IMR-90 (cell line): ENCODE data around the gene CEBPE.

Experiments
- CTCF ChIP-seq: conservative IDR thresholded peaks from 2 replicates; pipeline ENCODE4 v1.5.1; 2012; ENCODE audit warnings: mild to moderate bottlenecking, low read depth, low read length, improper control_type of control experiment
- ELK1 ChIP-seq: fragments of 150-350 bp; IDR thresholded peaks from 2 replicates; pipeline ENCODE4 v1.6.1; 2016; ENCODE audit warnings: low read depth, mild to moderate bottlenecking, low read length, moderate library complexity, borderline replicate concordance
- MAFK ChIP-seq: IDR thresholded peaks from 2 replicates; pipeline ENCODE4 v1.6.1; 2012; ENCODE audit warnings: low read depth, low read length, improper control_type of control experiment
- MAZ ChIP-seq: IDR thresholded peaks from 2 replicates; pipeline ENCODE4 v1.6.1; 2012; ENCODE audit warnings: low read depth, mild to moderate bottlenecking, low read length, improper control_type of control experiment, moderate library complexity, borderline replicate concordance
- POLR2A ChIP-seq: IDR thresholded peaks from 2 replicates; pipeline ENCODE4 v1.6.1; 2012; ENCODE audit warnings: mild to moderate bottlenecking, low read depth, low read length
- RAD21 ChIP-seq: IDR thresholded peaks from 2 replicates; pipeline ENCODE4 v1.6.1; 2012; ENCODE audit warnings: low read length, improper control_type of control experiment
- SMC3 ChIP-seq: fragments of 150-350 bp; IDR thresholded peaks from 2 replicates; pipeline ENCODE4 v1.6.1; 2016; ENCODE audit warnings: low read depth, mild to moderate bottlenecking, antibody characterized with exemption, low read length, moderate library complexity
- USF2 ChIP-seq: fragments of 150-350 bp; IDR thresholded peaks from 2 replicates; pipeline ENCODE4 v1.6.1; 2017; ENCODE audit warnings: mild to moderate bottlenecking, antibody characterized with exemption, low read length, low read depth

- no peak for TF ChIP-seq SMC3
- no peak for TF ChIP-seq RAD21
- TF ChIP-seq POLR2A: no peak
- TF ChIP-seq CTCF: no peak
- no peak for TF ChIP-seq ELK1
- TF ChIP-seq MAZ: no peak
- no peak for TF ChIP-seq MAFK
- no peak for TF ChIP-seq USF2
Measured at GRCh38 chr14:23141706-23142444, 22.8 kb upstream of the CEBPE start.
